DND-41 (cell line): ENCODE data around the gene CSNK1A1.

Experiments used
- ATAC-seq: fragments of 200-7000 bp; cut with Tn5 transposase; 3 replicates; pipeline ENCODE4 v1.9.1; 2021; ENCODE audit warnings: low read depth; ENCODE audit not compliant: insufficient read depth
- DNase-seq: peaks from one replicate; pipeline ENCODE4 v3.0.0-alpha.2; 2020
- H2AFZ ChIP-seq: 2 replicates; pipeline ENCODE4 v1.6.0; 2012; ENCODE audit warnings: low read depth, low read length
- H3K27ac ChIP-seq: 2 replicates; pipeline ENCODE4 v1.5.1; 2012; ENCODE audit warnings: low read length, inconsistent platforms
- H3K27me3 ChIP-seq: fragments of 200-600 bp; sonication (generic); 2 replicates; pipeline ENCODE4 v1.6.0; 2012; ENCODE audit warnings: low read length, mild to moderate bottlenecking, inconsistent platforms; ENCODE audit not compliant: insufficient read depth, poor library complexity
- H3K36me3 ChIP-seq: 2 replicates; pipeline ENCODE4 v1.5.1; 2012; ENCODE audit warnings: low read length, inconsistent platforms; ENCODE audit not compliant: insufficient read depth
- H3K4me1 ChIP-seq: 2 replicates; pipeline ENCODE4 v1.5.1; 2012; ENCODE audit warnings: mild to moderate bottlenecking, low read length; ENCODE audit not compliant: insufficient read depth
- H3K4me2 ChIP-seq: 2 replicates; pipeline ENCODE4 v1.6.0; 2012; ENCODE audit warnings: mild to moderate bottlenecking, moderate library complexity, low read length, inconsistent platforms; ENCODE audit not compliant: insufficient read depth
- H3K4me3 ChIP-seq, 2 experiments: fragments of 200-600 bp in 1 of 2; shearing (Covaris generic) in 1 of 2; 2 replicates each; pipeline ENCODE4 v1.5.1; 2012 to 2016; ENCODE audit warnings: inconsistent platforms in 2 of 2, low read length in 2 of 2, mild to moderate bottlenecking in 2 of 2, low read depth in 1 of 2, moderate library complexity in 1 of 2
- H3K79me2 ChIP-seq: 2 replicates; pipeline ENCODE4 v1.6.0; 2012; ENCODE audit warnings: low read length, inconsistent platforms; ENCODE audit not compliant: insufficient read depth
- H3K9ac ChIP-seq: 2 replicates; pipeline ENCODE4 v1.6.0; 2012; ENCODE audit warnings: low read depth, mild to moderate bottlenecking, inconsistent platforms, low read length, moderate library complexity
- H3K9me3 ChIP-seq: 2 replicates; pipeline ENCODE4 v1.5.1; 2012; ENCODE audit warnings: low read length, moderate library complexity, mild to moderate bottlenecking, inconsistent platforms; ENCODE audit not compliant: insufficient read depth, severe bottlenecking
- H4K20me1 ChIP-seq: 2 replicates; pipeline ENCODE4 v1.6.0; 2012; ENCODE audit warnings: low read length; ENCODE audit not compliant: insufficient read depth
- EZH2 ChIP-seq: IDR thresholded peaks from 3 replicates; pipeline ENCODE4 v1.6.1; 2012; ENCODE audit warnings: borderline replicate concordance, low read depth, mild to moderate bottlenecking, moderate library complexity, low read length, inconsistent platforms; ENCODE audit not compliant: severe bottlenecking
- TF ChIP-seq, protein P1 (sequence below): IDR thresholded peaks from 2 replicates; pipeline ENCODE4 v1.5.1; 2012; ENCODE audit warnings: borderline replicate concordance, low read length, moderate library complexity, mild to moderate bottlenecking; ENCODE audit not compliant: poor library complexity, severe bottlenecking; ENCODE audit errors: extremely low read depth

CSNK1A1 gene

DNA sequence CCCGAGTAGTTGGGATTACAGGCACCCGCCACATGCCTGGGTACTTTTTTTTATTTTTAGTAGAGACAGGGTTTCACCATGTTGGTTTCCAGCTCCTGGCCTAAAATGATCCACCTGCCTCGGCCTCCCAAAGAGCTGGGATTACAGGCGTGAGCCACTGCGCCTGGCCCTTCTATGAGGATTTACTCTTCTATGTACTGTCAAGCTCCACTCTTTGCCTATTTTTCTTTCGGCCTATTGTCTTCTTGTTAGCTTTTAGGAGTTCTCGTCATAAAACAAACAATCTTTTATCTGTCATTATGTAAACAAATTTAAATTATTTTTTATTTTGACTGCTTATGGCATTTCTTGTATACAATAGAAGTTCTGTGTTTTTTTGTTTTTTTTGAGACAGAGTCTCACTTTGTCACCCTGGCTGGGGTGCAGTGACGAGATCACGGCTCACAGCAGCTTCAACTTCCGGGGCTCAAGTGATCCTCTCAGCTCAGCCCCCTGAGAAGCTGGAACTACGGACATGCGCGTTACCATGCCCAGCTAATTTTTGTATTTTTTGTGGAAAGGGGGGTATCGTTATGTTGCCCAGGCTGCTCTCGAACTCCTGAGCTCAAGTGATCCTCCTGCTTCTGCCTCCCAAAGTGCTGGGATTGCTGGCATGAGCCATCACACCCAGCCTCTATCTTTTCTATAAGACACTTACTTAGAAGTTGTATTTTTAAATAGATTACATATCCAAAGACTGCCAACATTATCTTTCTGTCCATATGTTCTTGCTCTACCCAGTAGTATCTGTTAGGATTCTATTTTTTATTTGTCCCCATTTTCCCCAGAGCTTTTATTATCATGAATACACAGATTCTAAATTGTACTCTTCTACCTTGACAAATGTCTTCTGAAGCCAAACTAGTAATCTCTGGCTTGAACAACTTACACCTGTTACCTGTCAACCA is 29.2 kb downstream of the CSNK1A1 start:
- Histone ChIP-seq H3K9ac (no peak overlapping the region), H2AFZ (no peak overlapping the region), H3K27ac (no peak overlapping the region), H3K27me3 (no peaks in the 10 kb centered on the region), H3K4me3 (no peak overlapping the region), H3K4me1 (no peaks in the 10 kb centered on the region), H3K79me2 (peaks cover 100% of the 10 kb centered on the region), H3K9me3 (no peaks in the 10 kb centered on the region), H4K20me1 (peaks cover 90% of the 10 kb centered on the region), H3K36me3 (peaks cover 92% of the 10 kb centered on the region), H3K4me2 (no peak overlapping the region)
- no peak for ATAC-seq
- TF ChIP-seq, protein P1, sequence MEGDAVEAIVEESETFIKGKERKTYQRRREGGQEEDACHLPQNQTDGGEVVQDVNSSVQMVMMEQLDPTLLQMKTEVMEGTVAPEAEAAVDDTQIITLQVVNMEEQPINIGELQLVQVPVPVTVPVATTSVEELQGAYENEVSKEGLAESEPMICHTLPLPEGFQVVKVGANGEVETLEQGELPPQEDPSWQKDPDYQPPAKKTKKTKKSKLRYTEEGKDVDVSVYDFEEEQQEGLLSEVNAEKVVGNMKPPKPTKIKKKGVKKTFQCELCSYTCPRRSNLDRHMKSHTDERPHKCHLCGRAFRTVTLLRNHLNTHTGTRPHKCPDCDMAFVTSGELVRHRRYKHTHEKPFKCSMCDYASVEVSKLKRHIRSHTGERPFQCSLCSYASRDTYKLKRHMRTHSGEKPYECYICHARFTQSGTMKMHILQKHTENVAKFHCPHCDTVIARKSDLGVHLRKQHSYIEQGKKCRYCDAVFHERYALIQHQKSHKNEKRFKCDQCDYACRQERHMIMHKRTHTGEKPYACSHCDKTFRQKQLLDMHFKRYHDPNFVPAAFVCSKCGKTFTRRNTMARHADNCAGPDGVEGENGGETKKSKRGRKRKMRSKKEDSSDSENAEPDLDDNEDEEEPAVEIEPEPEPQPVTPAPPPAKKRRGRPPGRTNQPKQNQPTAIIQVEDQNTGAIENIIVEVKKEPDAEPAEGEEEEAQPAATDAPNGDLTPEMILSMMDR: no peak
- no peak for TF ChIP-seq EZH2
- no peak for DNase-seq

- Histone ChIP-seq H3K36me3 (peaks cover 95% of the 10 kb centered on the region), H3K27ac (no peak overlapping the region), H3K4me3 (no peak overlapping the region), H4K20me1 (peaks cover 79% of the 10 kb centered on the region), H3K27me3 (no peaks in the 10 kb centered on the region), H2AFZ (no peak overlapping the region), H3K79me2 (peaks cover 100% of the 10 kb centered on the region), H3K4me2 (no peak overlapping the region), H3K9me3 (no peaks in the 10 kb centered on the region), H3K9ac (no peak overlapping the region), H3K4me1 (no peaks in the 10 kb centered on the region)
- TF ChIP-seq EZH2: no peak
- TF ChIP-seq, protein P1: no peak
- DNase-seq (no peak), ATAC-seq (no peak)
Observed at GRCh38 chr5:149519601-149520000, 31.6 kb downstream of the CSNK1A1 start.

DNA sequence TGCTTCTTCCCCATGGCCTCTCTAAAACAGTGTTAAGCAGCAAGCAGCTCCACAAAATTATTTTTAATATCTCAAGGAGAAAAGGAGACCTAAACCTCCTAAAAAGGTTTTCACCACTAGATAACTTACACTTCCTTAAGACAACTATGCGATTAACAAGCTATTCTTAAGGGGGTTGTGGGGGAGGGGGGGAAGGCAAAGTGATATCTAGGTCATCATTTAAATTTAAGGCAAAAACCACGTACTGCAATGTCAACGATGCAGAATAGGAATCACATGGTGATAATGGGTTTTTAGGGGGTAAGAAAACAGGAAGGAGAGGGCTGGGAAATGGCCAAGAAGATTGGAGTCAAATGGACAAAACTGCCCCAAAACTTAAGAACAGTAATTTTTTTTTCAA is 32.6 kb downstream of the CSNK1A1 start:
- H3K27me3 ChIP-seq: no peaks in the 10 kb centered on the region
- H2AFZ ChIP-seq: no peak overlapping the region
- no peak overlapping the region for H3K4me2 ChIP-seq
- no peak for TF ChIP-seq EZH2
- TF ChIP-seq, protein P1: no peak
- ATAC-seq (no peak), DNase-seq (no peak)
- no peaks in the 10 kb centered on the region for H3K9me3 ChIP-seq
- H3K9ac ChIP-seq: no peak overlapping the region
- no peak overlapping the region for H3K4me3 ChIP-seq
- H3K4me1 ChIP-seq: no peaks in the 10 kb centered on the region
- peaks cover 69% of the 10 kb centered on the region for H4K20me1 ChIP-seq
- H3K79me2 ChIP-seq: peaks cover 99% of the 10 kb centered on the region
- H3K36me3 ChIP-seq: peaks cover 89% of the 10 kb centered on the region
- no peak overlapping the region for H3K27ac ChIP-seq
